Progenitor cell of endocrine pancreas (in vitro differentiated cells): Measurements from ENCODE around the gene SND1. TPM values are rescaled to one million over a fixed set of nuclear protein-coding genes. Genes with fewer than 3 reads are reported as not detected.

Experiments
- DNase-seq: peaks from one replicate; pipeline ENCODE4 v3.0.0; 2021; ENCODE audit warnings: low spot score; ENCODE audit not compliant: unreplicated experiment
- H3K27ac Mint-ChIP-seq: 2 replicates; pipeline ENCODE4 v1.8.0; 2021; ENCODE audit warnings: mild to moderate bottlenecking, moderate library complexity, mixed read lengths
- H3K27me3 Mint-ChIP-seq: 2 replicates; pipeline ENCODE4 v1.8.0; 2021; ENCODE audit warnings: mixed read lengths
- H3K36me3 Mint-ChIP-seq: 2 replicates; pipeline ENCODE4 v1.8.0; 2022; ENCODE audit warnings: mixed read lengths; ENCODE audit not compliant: insufficient read depth
- H3K4me1 Mint-ChIP-seq: 2 replicates; pipeline ENCODE4 v1.8.0; 2021; ENCODE audit warnings: low read depth, mixed read lengths
- H3K4me3 Mint-ChIP-seq: 2 replicates; pipeline ENCODE4 v1.8.0; 2021; ENCODE audit warnings: low read depth, mild to moderate bottlenecking, moderate library complexity, mixed read lengths
- H3K9me3 Mint-ChIP-seq: 2 replicates; pipeline ENCODE4 v1.8.0; 2021; ENCODE audit warnings: low read depth, mixed read lengths
- total RNA-seq: library from RNA; stranded (reverse); gene quantifications from 2 replicates; pipeline ENCODE4 v1.2.1, GENCODE V29; 2021
- TF ChIP-seq, protein P1 (sequence below): fragments of 200-600 bp; sonication (generic); IDR thresholded peaks from one replicate; pipeline ENCODE4 v1.5.0; 2021; ENCODE audit warnings: antibody characterized with exemption, mild to moderate bottlenecking; ENCODE audit not compliant: unreplicated experiment

SND1 gene
- total RNA-seq, 1 donor from 2014 or later: 213 TPM

GRCh38 chr7:127862525-127862924 is 210.5 kb downstream of the SND1 start:
- H3K36me3 Mint-ChIP-seq: peaks cover 2% of the 10 kb centered on the region
- H3K27me3 Mint-ChIP-seq: no peaks in the 10 kb centered on the region
- no peak overlapping the region for H3K27ac Mint-ChIP-seq
- TF ChIP-seq, protein P1, sequence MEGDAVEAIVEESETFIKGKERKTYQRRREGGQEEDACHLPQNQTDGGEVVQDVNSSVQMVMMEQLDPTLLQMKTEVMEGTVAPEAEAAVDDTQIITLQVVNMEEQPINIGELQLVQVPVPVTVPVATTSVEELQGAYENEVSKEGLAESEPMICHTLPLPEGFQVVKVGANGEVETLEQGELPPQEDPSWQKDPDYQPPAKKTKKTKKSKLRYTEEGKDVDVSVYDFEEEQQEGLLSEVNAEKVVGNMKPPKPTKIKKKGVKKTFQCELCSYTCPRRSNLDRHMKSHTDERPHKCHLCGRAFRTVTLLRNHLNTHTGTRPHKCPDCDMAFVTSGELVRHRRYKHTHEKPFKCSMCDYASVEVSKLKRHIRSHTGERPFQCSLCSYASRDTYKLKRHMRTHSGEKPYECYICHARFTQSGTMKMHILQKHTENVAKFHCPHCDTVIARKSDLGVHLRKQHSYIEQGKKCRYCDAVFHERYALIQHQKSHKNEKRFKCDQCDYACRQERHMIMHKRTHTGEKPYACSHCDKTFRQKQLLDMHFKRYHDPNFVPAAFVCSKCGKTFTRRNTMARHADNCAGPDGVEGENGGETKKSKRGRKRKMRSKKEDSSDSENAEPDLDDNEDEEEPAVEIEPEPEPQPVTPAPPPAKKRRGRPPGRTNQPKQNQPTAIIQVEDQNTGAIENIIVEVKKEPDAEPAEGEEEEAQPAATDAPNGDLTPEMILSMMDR: no peak
- H3K4me3 Mint-ChIP-seq: no peak overlapping the region
- H3K4me1 Mint-ChIP-seq: no peaks in the 10 kb centered on the region
- no peaks in the 10 kb centered on the region for H3K9me3 Mint-ChIP-seq
- DNase-seq: no peak

- Mint-ChIP-seq H3K4me3 (no peak overlapping the region), H3K27ac (no peak overlapping the region), H3K4me1 (no peaks in the 10 kb centered on the region), H3K9me3 (no peaks in the 10 kb centered on the region), H3K36me3 (peaks cover 2% of the 10 kb centered on the region), H3K27me3 (no peaks in the 10 kb centered on the region)
- no peak for DNase-seq
- TF ChIP-seq, protein P1: no peak
Observed at GRCh38 chr7:127863082-127863481, 211.1 kb downstream of the SND1 start.

DNA sequence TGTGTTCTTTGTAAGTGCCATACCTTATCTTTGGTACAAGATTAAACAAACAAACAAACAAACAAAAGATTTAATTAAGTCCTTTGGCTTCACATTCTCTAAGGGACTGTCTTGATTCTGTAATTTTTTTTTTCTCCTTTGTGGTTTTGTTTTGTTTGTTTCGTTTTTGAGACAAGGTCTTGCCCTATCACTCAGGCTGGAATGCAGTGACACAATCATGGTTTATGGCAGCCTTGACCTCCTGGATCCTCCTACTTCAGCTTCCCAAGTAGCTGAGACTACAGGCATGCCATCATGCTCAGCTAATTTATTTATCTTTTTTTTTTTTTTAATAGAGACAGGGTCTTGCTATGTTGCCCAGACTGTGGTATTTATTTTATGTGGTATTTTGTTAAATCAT is 213.5 kb downstream of the SND1 start:
- Mint-ChIP-seq H3K4me1 (no peaks in the 10 kb centered on the region), H3K27ac (no peak overlapping the region)
- TF ChIP-seq, protein P1: no peak

DNA sequence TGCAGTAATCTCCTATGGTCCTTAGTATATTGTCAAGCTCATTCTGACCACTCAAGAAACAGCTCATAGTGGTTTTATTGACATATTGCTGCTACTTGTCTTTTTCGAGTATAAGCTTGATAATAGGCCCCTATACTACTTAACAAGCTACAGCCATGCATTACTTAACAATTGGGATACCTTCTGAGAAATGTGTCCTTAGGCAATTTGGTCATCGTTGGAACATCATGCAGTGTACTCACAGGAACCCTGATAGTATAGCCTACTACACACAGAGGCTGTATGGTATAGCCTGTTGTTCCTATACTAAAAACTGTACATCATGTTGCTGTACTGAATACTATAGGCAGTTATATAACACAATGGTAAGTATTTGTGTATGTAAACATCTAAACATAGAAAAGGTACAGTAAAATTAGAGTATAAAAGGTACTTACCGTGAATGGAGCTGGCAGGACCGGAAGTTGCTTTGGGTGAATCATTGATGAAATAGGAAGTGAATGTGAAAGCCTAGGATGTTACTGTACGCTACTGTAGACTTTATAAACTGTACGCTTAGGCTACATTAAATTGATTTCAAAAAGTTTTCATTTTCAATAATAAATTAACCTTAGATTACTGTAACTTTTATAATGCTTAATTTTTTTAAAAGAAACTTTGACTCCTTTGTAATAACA is 218.4 kb downstream of the SND1 start:
- no peaks in the 10 kb centered on the region for H3K36me3 Mint-ChIP-seq
- H3K27ac Mint-ChIP-seq: no peak overlapping the region
- no peaks in the 10 kb centered on the region for H3K9me3 Mint-ChIP-seq
- TF ChIP-seq, protein P1: no peak
- H3K4me3 Mint-ChIP-seq: no peak overlapping the region
- no peak for DNase-seq
- H3K4me1 Mint-ChIP-seq: no peaks in the 10 kb centered on the region
- no peaks in the 10 kb centered on the region for H3K27me3 Mint-ChIP-seq

More for the DNA sequence above, 213.5 kb downstream of the SND1 start:
- no peak overlapping the region for H3K4me3 Mint-ChIP-seq
- no peaks in the 10 kb centered on the region for H3K36me3 Mint-ChIP-seq
- DNase-seq: no peak
- H3K9me3 Mint-ChIP-seq: no peaks in the 10 kb centered on the region
- H3K27me3 Mint-ChIP-seq: no peaks in the 10 kb centered on the region

- TF ChIP-seq, protein P1: no peak
- DNase-seq: no peak
- Mint-ChIP-seq H3K27me3 (no peaks in the 10 kb centered on the region), H3K4me1 (no peaks in the 10 kb centered on the region), H3K36me3 (no peaks in the 10 kb centered on the region), H3K4me3 (no peak overlapping the region), H3K27ac (no peak overlapping the region), H3K9me3 (no peaks in the 10 kb centered on the region)
Observed at GRCh38 chr7:127871226-127871625, 219.2 kb downstream of the SND1 start.
